Measurements from ENCODE around the gene ATP11A.

The ATP11A gene

GRCh38 chr13:112718318-112718717 is 28.5 kb downstream of the ATP11A start:
- FAIRE-seq: no peak
- TF ChIP-seq, protein P1, sequence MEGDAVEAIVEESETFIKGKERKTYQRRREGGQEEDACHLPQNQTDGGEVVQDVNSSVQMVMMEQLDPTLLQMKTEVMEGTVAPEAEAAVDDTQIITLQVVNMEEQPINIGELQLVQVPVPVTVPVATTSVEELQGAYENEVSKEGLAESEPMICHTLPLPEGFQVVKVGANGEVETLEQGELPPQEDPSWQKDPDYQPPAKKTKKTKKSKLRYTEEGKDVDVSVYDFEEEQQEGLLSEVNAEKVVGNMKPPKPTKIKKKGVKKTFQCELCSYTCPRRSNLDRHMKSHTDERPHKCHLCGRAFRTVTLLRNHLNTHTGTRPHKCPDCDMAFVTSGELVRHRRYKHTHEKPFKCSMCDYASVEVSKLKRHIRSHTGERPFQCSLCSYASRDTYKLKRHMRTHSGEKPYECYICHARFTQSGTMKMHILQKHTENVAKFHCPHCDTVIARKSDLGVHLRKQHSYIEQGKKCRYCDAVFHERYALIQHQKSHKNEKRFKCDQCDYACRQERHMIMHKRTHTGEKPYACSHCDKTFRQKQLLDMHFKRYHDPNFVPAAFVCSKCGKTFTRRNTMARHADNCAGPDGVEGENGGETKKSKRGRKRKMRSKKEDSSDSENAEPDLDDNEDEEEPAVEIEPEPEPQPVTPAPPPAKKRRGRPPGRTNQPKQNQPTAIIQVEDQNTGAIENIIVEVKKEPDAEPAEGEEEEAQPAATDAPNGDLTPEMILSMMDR (IDR thresholded peaks at IDR 0.05; ENCODE audit: insufficient read depth, missing control alignments): no peak
- no peak for DNase-seq (ENCODE audit: insufficient read length, low spot score)

DNA sequence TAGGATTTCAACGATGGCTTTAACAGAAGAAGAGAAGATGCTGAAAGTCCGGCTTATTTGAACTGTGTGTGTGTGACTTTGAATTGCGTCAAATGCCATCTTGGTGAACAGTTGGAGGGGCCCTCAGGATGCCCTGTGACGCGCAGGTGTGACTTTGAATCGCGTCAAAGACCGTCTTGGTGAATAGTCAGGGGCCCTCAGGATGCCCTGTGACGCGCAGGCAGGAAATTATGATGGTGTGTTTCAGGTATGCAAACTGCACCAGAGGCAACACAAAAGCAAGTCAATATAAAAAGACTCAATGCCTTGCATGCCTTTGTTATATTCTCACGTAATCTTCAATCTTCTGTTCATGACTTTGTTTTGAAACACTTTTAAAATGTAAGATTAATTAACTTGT is 29.2 kb downstream of the ATP11A start:
- DNase-seq (ENCODE audit: insufficient read length, low spot score) (no peak), FAIRE-seq (no peak)
- TF ChIP-seq, protein P1 (IDR thresholded peaks at IDR 0.05; ENCODE audit: insufficient read depth, missing control alignments): no peak

GRCh38 chr13:112719556-112719955 is 29.7 kb downstream of the ATP11A start:
- no peak for FAIRE-seq
- TF ChIP-seq, protein P1 (IDR thresholded peaks at IDR 0.05; ENCODE audit: insufficient read depth, missing control alignments): no peak
- DNase-seq (ENCODE audit: insufficient read length, low spot score): no peak

DNA sequence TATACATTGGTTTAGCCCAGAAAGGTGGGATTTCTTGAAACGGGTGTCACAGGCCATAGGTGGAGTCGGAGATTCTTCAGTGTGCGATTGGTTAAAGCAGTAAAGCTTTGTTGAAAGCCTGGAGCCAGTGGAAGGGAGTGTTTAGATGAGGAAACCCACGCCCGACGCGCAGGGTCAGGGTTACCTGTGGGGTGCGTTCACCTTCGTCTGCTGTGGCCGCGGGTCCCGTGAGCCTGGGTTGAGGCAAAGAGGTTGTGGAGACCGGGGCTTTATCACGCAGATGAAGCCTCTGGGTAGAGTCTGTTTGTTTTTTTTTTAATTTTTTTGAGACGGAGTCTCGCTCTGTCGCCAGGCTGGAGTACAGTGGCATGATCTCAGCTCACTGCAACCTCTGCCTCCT is 30.4 kb downstream of the ATP11A start:
- FAIRE-seq (no peak), DNase-seq (ENCODE audit: insufficient read length, low spot score) (no peak)
- TF ChIP-seq, protein P1 (IDR thresholded peaks at IDR 0.05; ENCODE audit: insufficient read depth, missing control alignments): no peak

DNA sequence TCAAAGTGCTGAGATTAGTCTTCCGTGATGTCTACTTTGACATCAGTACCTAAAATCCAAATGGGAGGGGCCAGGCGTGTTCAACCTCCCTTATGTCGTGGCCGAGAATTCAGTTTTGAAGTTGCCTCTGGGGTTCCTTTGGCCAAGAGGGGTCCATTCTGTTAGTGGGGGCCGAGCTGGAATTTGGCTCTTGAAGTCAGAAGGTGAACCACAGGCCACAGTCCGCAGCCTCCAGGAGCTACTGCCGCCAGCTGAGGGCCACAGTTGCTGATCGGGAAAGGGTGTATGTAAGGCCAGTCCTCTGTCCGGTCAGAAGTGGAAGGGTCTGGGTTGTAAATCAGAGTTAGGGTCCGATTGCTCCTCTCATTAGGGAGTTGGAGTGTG is 31.0 kb downstream of the ATP11A start:
- FAIRE-seq (no peak), DNase-seq (ENCODE audit: insufficient read length, low spot score) (no peak)
- TF ChIP-seq, protein P1 (IDR thresholded peaks at IDR 0.05; ENCODE audit: insufficient read depth, missing control alignments): no peak

DNA sequence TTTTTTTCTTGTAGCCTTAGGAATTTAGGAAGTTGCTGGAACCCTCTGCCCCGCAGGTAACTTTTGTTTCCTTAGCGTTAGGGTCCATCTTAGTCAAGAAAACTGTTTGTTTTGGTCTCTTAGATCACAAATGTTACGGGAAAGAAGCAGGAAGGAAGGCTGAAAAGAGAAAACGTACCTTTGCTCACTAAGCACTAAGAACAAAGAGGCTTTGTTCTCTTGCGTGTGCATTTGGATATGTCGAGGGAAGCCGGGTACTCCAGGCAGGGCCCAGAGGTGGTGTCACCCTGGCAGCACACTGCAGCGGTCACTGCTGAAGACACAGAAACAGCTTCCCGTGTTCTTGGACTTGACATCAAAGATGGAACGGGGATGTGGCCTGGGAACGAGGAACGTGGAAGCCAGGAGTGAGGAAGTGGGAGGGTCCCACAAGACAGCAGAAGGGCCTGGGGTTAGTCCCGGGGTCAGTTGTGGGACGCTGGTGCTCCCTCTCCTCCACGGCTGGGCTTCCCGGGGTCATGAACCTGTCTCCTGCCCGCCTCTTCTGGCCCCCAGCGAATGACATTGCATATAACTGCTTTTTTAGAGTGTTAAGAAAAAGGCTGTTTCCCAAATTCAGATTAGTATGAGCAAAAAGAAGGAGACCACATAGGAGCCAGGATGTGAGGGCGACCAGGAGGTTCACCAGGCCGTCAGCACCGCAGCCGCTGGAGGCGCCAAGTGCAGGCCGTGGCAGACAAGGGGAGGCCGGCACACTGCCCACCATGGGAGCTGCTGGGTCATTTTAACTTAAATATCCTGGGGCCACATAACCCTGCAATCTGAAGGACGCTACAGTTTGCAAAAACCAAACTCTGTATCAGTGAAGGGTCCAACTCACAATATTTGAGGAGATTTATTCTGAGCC is 31.6 kb downstream of the ATP11A start:
- FAIRE-seq: no peak
- TF ChIP-seq, protein P1 (IDR thresholded peaks at IDR 0.05; ENCODE audit: insufficient read depth, missing control alignments): no peak

More for the DNA sequence above, 31.6 kb downstream of the ATP11A start:
- DNase-seq (ENCODE audit: insufficient read length, low spot score): no peak
